ENCODE results near the gene KRTAP10-6.

Gene KRTAP10-6

GRCh38 chr21:44572959-44573583 lies 19.2 kb downstream of the KRTAP10-6 start:
- H3K27ac ChIP-seq (ENCODE audit: low read depth, low read length) = no peak overlapping the region
- H3K4me1 ChIP-seq (ENCODE audit: control insufficient read depth in 5 of 5, insufficient read depth in 5 of 5, low read length in 5 of 5) = peaks cover 0 to 4% (median 0%) of the 10 kb centered on the region in 5 donors
- H3K4me3 ChIP-seq (ENCODE audit: low read depth in 1 of 5, low read length in 5 of 5) = no peak overlapping the region
- H3K9me3 ChIP-seq (ENCODE audit: control insufficient read depth in 5 of 5, low read length in 5 of 5) = peaks cover 7 to 36% (median 23%) of the 10 kb centered on the region in 5 donors
- no peak overlapping the region for H3K9ac ChIP-seq (ENCODE audit: low read length in 5 of 5)
- H3K27me3 ChIP-seq (ENCODE audit: control insufficient read depth in 5 of 5, insufficient read depth in 4 of 5, low read length in 5 of 5) = peaks cover 5 to 22% (median 8%) of the 10 kb centered on the region in 5 donors
- H3K36me3 ChIP-seq (ENCODE audit: control insufficient read depth in 5 of 5, insufficient read depth in 5 of 5, low read length in 5 of 5) = no peaks in the 10 kb centered on the region

- no peak overlapping the region for H3K27ac ChIP-seq (ENCODE audit: low read depth, low read length)
- H3K36me3 ChIP-seq (ENCODE audit: control insufficient read depth in 5 of 5, insufficient read depth in 5 of 5, low read length in 5 of 5) = no peaks in the 10 kb centered on the region
- peaks cover 0 to 4% (median 0%) of the 10 kb centered on the region in 5 donors for H3K4me1 ChIP-seq (ENCODE audit: control insufficient read depth in 5 of 5, insufficient read depth in 5 of 5, low read length in 5 of 5)
- H3K9me3 ChIP-seq (ENCODE audit: control insufficient read depth in 5 of 5, low read length in 5 of 5) = peaks cover 4 to 32% (median 18%) of the 10 kb centered on the region in 5 donors
- peaks cover 5 to 24% (median 8%) of the 10 kb centered on the region in 5 donors for H3K27me3 ChIP-seq (ENCODE audit: control insufficient read depth in 5 of 5, insufficient read depth in 4 of 5, low read length in 5 of 5)
- H3K4me3 ChIP-seq (ENCODE audit: low read depth in 1 of 5, low read length in 5 of 5) = no peak overlapping the region
- H3K9ac ChIP-seq (ENCODE audit: low read length in 5 of 5) = no peak overlapping the region
These were observed 20.2 kb downstream of the KRTAP10-6 start for GRCh38 chr21:44571844-44572782.

GRCh38 chr21:44571296-44571695 lies 21.0 kb downstream of the KRTAP10-6 start:
- Histone ChIP-seq H3K9me3 (ENCODE audit: control insufficient read depth in 5 of 5, low read length in 5 of 5) (peaks cover 0 to 25% (median 11%) of the 10 kb centered on the region in 5 donors), H3K27ac (ENCODE audit: low read depth, low read length) (no peak overlapping the region), H3K27me3 (ENCODE audit: control insufficient read depth in 5 of 5, insufficient read depth in 4 of 5, low read length in 5 of 5) (peaks cover 5 to 24% (median 8%) of the 10 kb centered on the region in 5 donors), H3K4me1 (ENCODE audit: control insufficient read depth in 5 of 5, insufficient read depth in 5 of 5, low read length in 5 of 5) (peaks cover 0 to 4% (median 0%) of the 10 kb centered on the region in 5 donors), H3K4me3 (ENCODE audit: low read depth in 1 of 5, low read length in 5 of 5) (no peak overlapping the region), H3K9ac (ENCODE audit: low read length in 5 of 5) (no peak overlapping the region), H3K36me3 (ENCODE audit: control insufficient read depth in 5 of 5, insufficient read depth in 5 of 5, low read length in 5 of 5) (no peaks in the 10 kb centered on the region)

GRCh38 chr21:44569861-44570517 lies 22.3 kb downstream of the KRTAP10-6 start:
- Histone ChIP-seq H3K27me3 (ENCODE audit: control insufficient read depth in 5 of 5, insufficient read depth in 4 of 5, low read length in 5 of 5) (peaks cover 5 to 24% (median 8%) of the 10 kb centered on the region in 5 donors), H3K4me1 (ENCODE audit: control insufficient read depth in 5 of 5, insufficient read depth in 5 of 5, low read length in 5 of 5) (peaks cover 0 to 4% (median 0%) of the 10 kb centered on the region in 5 donors), H3K9me3 (ENCODE audit: control insufficient read depth in 5 of 5, low read length in 5 of 5) (peaks cover 0 to 17% (median 8%) of the 10 kb centered on the region in 5 donors), H3K4me3 (ENCODE audit: low read depth in 1 of 5, low read length in 5 of 5) (no peak overlapping the region), H3K9ac (ENCODE audit: low read length in 5 of 5) (no peak overlapping the region), H3K36me3 (ENCODE audit: control insufficient read depth in 5 of 5, insufficient read depth in 5 of 5, low read length in 5 of 5) (no peaks in the 10 kb centered on the region), H3K27ac (ENCODE audit: low read depth, low read length) (no peak overlapping the region)

- Histone ChIP-seq H3K4me1 (ENCODE audit: control insufficient read depth in 5 of 5, insufficient read depth in 5 of 5, low read length in 5 of 5) (no peaks in the 10 kb centered on the region), H3K9me3 (ENCODE audit: control insufficient read depth in 5 of 5, low read length in 5 of 5) (peaks cover 0 to 17% (median 8%) of the 10 kb centered on the region in 5 donors), H3K4me3 (ENCODE audit: low read depth in 1 of 5, low read length in 5 of 5) (no peak overlapping the region), H3K36me3 (ENCODE audit: control insufficient read depth in 5 of 5, insufficient read depth in 5 of 5, low read length in 5 of 5) (no peaks in the 10 kb centered on the region), H3K27me3 (ENCODE audit: control insufficient read depth in 5 of 5, insufficient read depth in 4 of 5, low read length in 5 of 5) (peaks cover 0 to 24% (median 8%) of the 10 kb centered on the region in 5 donors), H3K9ac (ENCODE audit: low read length in 5 of 5) (no peak overlapping the region), H3K27ac (ENCODE audit: low read depth, low read length) (no peak overlapping the region)
These were observed 23.4 kb downstream of the KRTAP10-6 start for GRCh38 chr21:44568667-44569556.

- peaks cover 0 to 21% (median 8%) of the 10 kb centered on the region in 5 donors for H3K27me3 ChIP-seq (ENCODE audit: control insufficient read depth in 5 of 5, insufficient read depth in 4 of 5, low read length in 5 of 5)
- no peak overlapping the region for H3K9ac ChIP-seq (ENCODE audit: low read length in 5 of 5)
- peaks cover 0 to 17% (median 11%) of the 10 kb centered on the region in 5 donors for H3K9me3 ChIP-seq (ENCODE audit: control insufficient read depth in 5 of 5, low read length in 5 of 5)
- H3K4me3 ChIP-seq (ENCODE audit: low read depth in 1 of 5, low read length in 5 of 5) = no peak overlapping the region
- no peaks in the 10 kb centered on the region for H3K36me3 ChIP-seq (ENCODE audit: control insufficient read depth in 5 of 5, insufficient read depth in 5 of 5, low read length in 5 of 5)
- no peaks in the 10 kb centered on the region for H3K4me1 ChIP-seq (ENCODE audit: control insufficient read depth in 5 of 5, insufficient read depth in 5 of 5, low read length in 5 of 5)
- no peak overlapping the region for H3K27ac ChIP-seq (ENCODE audit: low read depth, low read length)
These were observed 24.0 kb downstream of the KRTAP10-6 start for GRCh38 chr21:44568261-44568660.

GRCh38 chr21:44567481-44568171 lies 24.7 kb downstream of the KRTAP10-6 start:
- no peak overlapping the region for H3K27ac ChIP-seq (ENCODE audit: low read depth, low read length)
- H3K27me3 ChIP-seq (ENCODE audit: control insufficient read depth in 5 of 5, insufficient read depth in 4 of 5, low read length in 5 of 5) = peaks cover 0 to 18% (median 8%) of the 10 kb centered on the region in 5 donors
- no peak overlapping the region for H3K4me3 ChIP-seq (ENCODE audit: low read depth in 1 of 5, low read length in 5 of 5)
- H3K4me1 ChIP-seq (ENCODE audit: control insufficient read depth in 5 of 5, insufficient read depth in 5 of 5, low read length in 5 of 5) = no peaks in the 10 kb centered on the region
- H3K9ac ChIP-seq (ENCODE audit: low read length in 5 of 5) = no peak overlapping the region
- H3K9me3 ChIP-seq (ENCODE audit: control insufficient read depth in 5 of 5, low read length in 5 of 5) = peaks cover 0 to 17% (median 11%) of the 10 kb centered on the region in 5 donors
- no peaks in the 10 kb centered on the region for H3K36me3 ChIP-seq (ENCODE audit: control insufficient read depth in 5 of 5, insufficient read depth in 5 of 5, low read length in 5 of 5)

- no peak overlapping the region for H3K4me3 ChIP-seq (ENCODE audit: low read depth in 1 of 5, low read length in 5 of 5)
- peaks cover 0 to 18% (median 8%) of the 10 kb centered on the region in 5 donors for H3K27me3 ChIP-seq (ENCODE audit: control insufficient read depth in 5 of 5, insufficient read depth in 4 of 5, low read length in 5 of 5)
- no peaks in the 10 kb centered on the region for H3K4me1 ChIP-seq (ENCODE audit: control insufficient read depth in 5 of 5, insufficient read depth in 5 of 5, low read length in 5 of 5)
- peaks cover 0 to 13% (median 6%) of the 10 kb centered on the region in 5 donors for H3K9me3 ChIP-seq (ENCODE audit: control insufficient read depth in 5 of 5, low read length in 5 of 5)
- H3K27ac ChIP-seq (ENCODE audit: low read depth, low read length) = no peak overlapping the region
- no peaks in the 10 kb centered on the region for H3K36me3 ChIP-seq (ENCODE audit: control insufficient read depth in 5 of 5, insufficient read depth in 5 of 5, low read length in 5 of 5)
- no peak overlapping the region for H3K9ac ChIP-seq (ENCODE audit: low read length in 5 of 5)
These were observed 25.9 kb downstream of the KRTAP10-6 start for GRCh38 chr21:44566403-44566802.
